Right atrium auricular region (tissue), 2 donors: ENCODE measurements around the gene POTEB3. TPM values are rescaled to one million over a fixed set of nuclear protein-coding genes. Genes with fewer than 3 reads are reported as not detected.

Source experiments
- microRNA-seq, 2 donors: library from miRNA; unstranded; fragments of <30 nt; microRNA quantifications; one replicate each; pipeline ENCODE4, GENCODE V29; 2016 to 2017; ENCODE audit warnings: borderline number of aligned reads in 2 of 2, borderline replicate concordance in 1 of 2
- total RNA-seq, 2 donors: library from RNA; depleted of rRNA; stranded (reverse); fragments of >200 nt; gene quantifications; one replicate each; pipeline ENCODE4 v1.1.0, GENCODE V29; 2016

The POTEB3 gene
- total RNA-seq, 2 donors from 2014 or later = not detected

Small RNAs within 50 kb of the gene (microRNA-seq; reads per million reads assigned to microRNA genes)
- 0 reads per million in 2 donors for gene MIR3118-3
